Activated CD8-positive, alpha-beta memory T cell treated with anti-CD3 and anti-CD28 coated beads for 4 hours (primary cell): Measurements from ENCODE around the gene TMED1.
A peak's percentile ranks its signal among the peaks of the same experiment; 100 is the strongest.

Source experiments
- DNase-seq, 2 donors: peaks; one replicate each; pipeline ENCODE4 v3.0.0-alpha.2; 2020; ENCODE audit warnings: low read depth in 2 of 2

TMED1 gene

GRCh38 chr19:10811391-10812111 is 24.5 kb downstream of the TMED1 start:
- DNase-seq: no peak

- DNase-seq: no peak
These were observed 26.2 kb downstream of the TMED1 start for GRCh38 chr19:10809651-10810285.

GRCh38 chr19:10808937-10809649 is 26.9 kb downstream of the TMED1 start:
- DNase-seq: no peak

- no peak for DNase-seq
These were observed 30.2 kb downstream of the TMED1 start for GRCh38 chr19:10805758-10806247.

- no peak for DNase-seq
These were observed 30.8 kb downstream of the TMED1 start for GRCh38 chr19:10805065-10805757.

GRCh38 chr19:10803252-10803651 is 32.8 kb downstream of the TMED1 start:
- no peak for DNase-seq

GRCh38 chr19:10802479-10802878 is 33.5 kb downstream of the TMED1 start:
- no peak for DNase-seq

GRCh38 chr19:10800488-10800887 is 35.5 kb downstream of the TMED1 start:
- no peak for DNase-seq

- peak; percentile 78 to 89 for DNase-seq
These were observed 38.3 kb downstream of the TMED1 start for GRCh38 chr19:10797541-10798256.

GRCh38 chr19:10797078-10797477 is 38.9 kb downstream of the TMED1 start:
- DNase-seq: peak; percentile 22 to 29

- no peak for DNase-seq
These were observed 39.4 kb downstream of the TMED1 start for GRCh38 chr19:10796653-10797052.

- DNase-seq: no peak
These were observed 46.1 kb downstream of the TMED1 start for GRCh38 chr19:10789866-10790265.

- DNase-seq: no peak
These were observed 47.9 kb downstream of the TMED1 start for GRCh38 chr19:10788146-10788545.

GRCh38 chr19:10784257-10784656 is 51.8 kb downstream of the TMED1 start:
- no peak for DNase-seq

GRCh38 chr19:10782795-10783194 is 53.2 kb downstream of the TMED1 start:
- DNase-seq: no peak
